Measurements from ENCODE around the gene AFF1.

DNA sequence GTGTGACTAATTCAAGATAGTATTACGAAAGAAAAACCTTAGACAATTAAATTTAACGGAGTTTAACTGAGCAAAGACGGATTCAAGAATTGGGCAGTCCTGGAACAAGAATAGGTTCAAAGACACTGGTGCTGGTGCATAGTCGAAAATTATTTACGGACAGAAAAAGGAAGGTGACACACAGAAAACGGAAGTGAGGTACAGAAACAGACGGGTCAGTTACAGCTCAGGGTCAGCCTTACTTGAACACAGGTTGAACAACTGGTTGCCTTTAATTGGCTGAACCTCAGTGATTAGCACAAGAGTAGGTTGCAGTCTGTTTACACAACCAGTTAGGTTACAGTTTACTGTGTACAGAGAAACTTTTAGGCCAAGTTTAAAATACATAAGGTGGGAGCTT, 254.1 kb downstream of the AFF1 start:
- TF ChIP-seq CEBPB (IDR thresholded peaks at IDR 0.05; ENCODE audit: low read depth, low read length) (no peak), BHLHE40 (IDR thresholded peaks at IDR 0.05; ENCODE audit: low read depth, low read length) (no peak), RFX5 (IDR thresholded peaks at IDR 0.05; ENCODE audit: low read depth, low read length) (no peak), POLR2A (IDR thresholded peaks at IDR 0.05; ENCODE audit: low read depth, low read length) (no peak), CHD1 (IDR thresholded peaks at IDR 0.05; ENCODE audit: low read depth, low read length) (no peak), MAZ (IDR thresholded peaks at IDR 0.05; ENCODE audit: borderline replicate concordance, low read depth, low read length) (no peak), FOS (IDR thresholded peaks at IDR 0.05; ENCODE audit: low read depth, low read length) (no peak), SMC3 (IDR thresholded peaks at IDR 0.05; ENCODE audit: low read depth, low read length) (no peak), RCOR1 (IDR thresholded peaks at IDR 0.05; ENCODE audit: insufficient replicate concordance, low read length) (no peak), USF2 (IDR thresholded peaks at IDR 0.05; ENCODE audit: low read depth, low read length) (no peak)
- TF ChIP-seq, protein P1, sequence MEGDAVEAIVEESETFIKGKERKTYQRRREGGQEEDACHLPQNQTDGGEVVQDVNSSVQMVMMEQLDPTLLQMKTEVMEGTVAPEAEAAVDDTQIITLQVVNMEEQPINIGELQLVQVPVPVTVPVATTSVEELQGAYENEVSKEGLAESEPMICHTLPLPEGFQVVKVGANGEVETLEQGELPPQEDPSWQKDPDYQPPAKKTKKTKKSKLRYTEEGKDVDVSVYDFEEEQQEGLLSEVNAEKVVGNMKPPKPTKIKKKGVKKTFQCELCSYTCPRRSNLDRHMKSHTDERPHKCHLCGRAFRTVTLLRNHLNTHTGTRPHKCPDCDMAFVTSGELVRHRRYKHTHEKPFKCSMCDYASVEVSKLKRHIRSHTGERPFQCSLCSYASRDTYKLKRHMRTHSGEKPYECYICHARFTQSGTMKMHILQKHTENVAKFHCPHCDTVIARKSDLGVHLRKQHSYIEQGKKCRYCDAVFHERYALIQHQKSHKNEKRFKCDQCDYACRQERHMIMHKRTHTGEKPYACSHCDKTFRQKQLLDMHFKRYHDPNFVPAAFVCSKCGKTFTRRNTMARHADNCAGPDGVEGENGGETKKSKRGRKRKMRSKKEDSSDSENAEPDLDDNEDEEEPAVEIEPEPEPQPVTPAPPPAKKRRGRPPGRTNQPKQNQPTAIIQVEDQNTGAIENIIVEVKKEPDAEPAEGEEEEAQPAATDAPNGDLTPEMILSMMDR (conservative IDR thresholded peaks at IDR 0.05; ENCODE audit: low read depth, low read length): no peak

Measured in IMR-90 (cell line).